CD4-positive, alpha-beta memory T cell (primary cell): ENCODE measurements around the gene MDM2. TPM values are rescaled to one million over a fixed set of nuclear protein-coding genes. Genes with fewer than 3 reads are reported as not detected.

ENCODE experiments used
- CTCF ChIA-PET: fragments of 350-600 bp; sonication (Branson Sonifier 250); formaldehyde crosslinking; loops from one replicate; lab custom pipeline; 2021; ENCODE audit warnings: inconsistent platforms; ENCODE audit not compliant: partially characterized antibody; lab: Charles Lee
- POLR2A ChIA-PET: fragments of 350-600 bp; sonication (Branson Sonifier 250); formaldehyde crosslinking; loops from one replicate; lab custom pipeline; 2021; ENCODE audit not compliant: partially characterized antibody; lab: Charles Lee
- DNase-seq, 5 donors: peaks; one replicate each; pipeline versions ENCODE4 v3.0.0 to v3.0.0-alpha.2; 2020 to 2022; ENCODE audit warnings: mixed read lengths in 1 of 5
- H3K27ac ChIP-seq: one replicate; pipeline ENCODE4 v1.7.0; 2013; ENCODE audit warnings: low read depth, low read length
- H3K27me3 ChIP-seq: 2 replicates; pipeline ENCODE4 v1.7.0; 2013; ENCODE audit warnings: mild to moderate bottlenecking, low read length, moderate library complexity; ENCODE audit not compliant: insufficient read depth
- H3K36me3 ChIP-seq: 2 replicates; pipeline ENCODE4 v1.7.0; 2013; ENCODE audit warnings: mild to moderate bottlenecking, low read length, moderate library complexity; ENCODE audit not compliant: insufficient read depth
- H3K4me1 ChIP-seq: 2 replicates; pipeline ENCODE4 v1.7.0; 2013; ENCODE audit warnings: mild to moderate bottlenecking, low read length, moderate library complexity; ENCODE audit not compliant: insufficient read depth
- H3K4me3 ChIP-seq, 2 donors: one replicate each; pipeline ENCODE4 v1.7.0; 2013; ENCODE audit warnings: low read length in 2 of 2, mild to moderate bottlenecking in 1 of 2
- H3K9me3 ChIP-seq, 2 donors: one replicate each; pipeline ENCODE4 v1.7.0; 2013; ENCODE audit warnings: low read length in 2 of 2, control low read depth in 1 of 2; ENCODE audit not compliant: control insufficient read depth in 1 of 2
- H3K27ac Mint-ChIP-seq, 7 donors: one replicate each; pipeline ENCODE4 v1.8.0; 2020 to 2021; ENCODE audit warnings: mixed read lengths in 7 of 7, mild to moderate bottlenecking in 6 of 7, inconsistent platforms in 3 of 7, moderate library complexity in 3 of 7
- H3K27me3 Mint-ChIP-seq, 2 donors: one replicate each; pipeline ENCODE4 v1.8.0; 2020 to 2021; ENCODE audit warnings: mixed read lengths in 2 of 2
- H3K36me3 Mint-ChIP-seq, 2 donors: one replicate each; pipeline ENCODE4 v1.8.0; 2020 to 2021; ENCODE audit warnings: mixed read lengths in 2 of 2, inconsistent platforms in 1 of 2, mild to moderate bottlenecking in 1 of 2
- H3K4me1 Mint-ChIP-seq, 4 donors: one replicate each; pipeline ENCODE4 v1.8.0; 2020 to 2021; ENCODE audit warnings: mixed read lengths in 4 of 4, mild to moderate bottlenecking in 1 of 4
- H3K4me3 Mint-ChIP-seq, 8 donors: one replicate each; pipeline ENCODE4 v1.8.0; 2020 to 2021; ENCODE audit warnings: mixed read lengths in 8 of 8, mild to moderate bottlenecking in 7 of 8, moderate library complexity in 6 of 8, inconsistent platforms in 3 of 8
- H3K9me3 Mint-ChIP-seq, 8 donors: one replicate each; pipeline ENCODE4 v1.8.0; 2020 to 2021; ENCODE audit warnings: mixed read lengths in 8 of 8, mild to moderate bottlenecking in 5 of 8, inconsistent platforms in 3 of 8, moderate library complexity in 1 of 8
- intact Hi-C: fragments of 100-400 bp; cut with micrococcal nuclease; formaldehyde crosslinking; loops from one replicate; pipeline ENCODE4 v1.15.1; 2023
- polyA plus RNA-seq, 2 donors: library from polyadenylated mRNA; unstranded; fragments of 300-500 nt; fragmentation: Illumina TruSeq; gene quantifications; one replicate each; pipeline ENCODE4 v1.2.3, GENCODE V29; 2021
- total RNA-seq, 2 experiments: library from RNA; stranded (reverse); gene quantifications; one replicate each; pipeline ENCODE4 v1.2.3, GENCODE V29; 2021

MDM2 gene
- total and polyA plus RNA-seq, 4 experiments from 2014 or later = 9.7 to 121 (median 69.9) TPM

DNA sequence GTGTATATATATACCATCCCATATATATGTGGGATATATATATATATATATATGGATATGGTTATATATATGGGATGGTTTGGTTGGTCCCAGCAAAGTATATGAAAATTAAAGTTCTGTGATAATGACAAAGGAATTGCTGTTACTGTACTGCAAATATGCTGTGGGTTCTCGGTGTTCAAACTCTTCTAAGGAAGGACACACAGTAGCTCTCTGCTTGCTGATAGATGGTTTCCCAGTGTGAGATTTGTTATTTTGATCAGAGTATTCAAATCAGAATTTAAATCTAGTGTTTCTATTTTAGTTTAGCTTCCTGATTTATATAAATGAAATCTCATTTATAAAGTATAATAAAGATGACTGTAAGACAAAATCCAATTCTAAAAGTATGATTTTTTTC, 42.3 kb upstream of the MDM2 start:
- no peak overlapping the region for H3K4me3 ChIP-seq
- intact Hi-C loops = no loop called here
- CTCF ChIA-PET = no interaction called here
- H3K27ac ChIP-seq = no peak overlapping the region
- H3K4me1 ChIP-seq = no peaks in the 10 kb centered on the region
- peaks cover 4% of the 10 kb centered on the region for H3K36me3 ChIP-seq
- no peak for DNase-seq
- POLR2A ChIA-PET = no interaction called here
- peaks cover 24 to 42% of the 10 kb centered on the region in 2 donors for H3K36me3 Mint-ChIP-seq
- H3K4me3 Mint-ChIP-seq = no peak overlapping the region
- no peak overlapping the region for H3K27ac Mint-ChIP-seq
- no peaks in the 10 kb centered on the region for H3K27me3 Mint-ChIP-seq
- no peaks in the 10 kb centered on the region for H3K9me3 ChIP-seq
- H3K27me3 ChIP-seq = no peaks in the 10 kb centered on the region
- H3K4me1 Mint-ChIP-seq = peaks cover 0 to 2% (median 0%) of the 10 kb centered on the region in 4 donors
- no peaks in the 10 kb centered on the region for H3K9me3 Mint-ChIP-seq

DNA sequence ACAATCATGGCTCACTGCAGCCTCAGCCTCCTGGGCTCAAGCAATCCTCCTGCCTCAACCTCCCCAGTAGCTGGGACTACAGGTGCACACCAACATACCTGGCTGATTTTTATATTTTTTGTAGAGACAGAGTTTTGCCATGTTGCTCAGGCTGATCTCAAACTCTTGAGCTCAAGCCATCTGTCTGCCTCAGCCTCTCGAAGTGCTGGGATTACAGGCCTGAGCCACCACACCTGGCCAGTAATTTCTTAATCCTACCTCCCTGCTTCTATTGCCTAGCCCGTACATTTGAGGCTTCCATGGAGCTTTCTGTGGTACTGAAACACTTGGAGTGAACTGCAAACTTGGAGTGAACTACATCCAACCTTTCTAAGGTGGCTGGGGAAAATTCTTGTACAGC, 41.3 kb upstream of the MDM2 start:
- intact Hi-C loops = no loop called here
- Histone ChIP-seq H3K27me3 (no peaks in the 10 kb centered on the region), H3K4me3 (no peak overlapping the region), H3K36me3 (peaks cover 4% of the 10 kb centered on the region), H3K9me3 (no peaks in the 10 kb centered on the region), H3K4me1 (no peaks in the 10 kb centered on the region), H3K27ac (no peak overlapping the region)
- POLR2A ChIA-PET = no interaction called here
- CTCF ChIA-PET = interaction anchor here (0.6 kb wide), 1 partner anchor 240 kb away, joined by 3 read pairs; no protein-coding TSS in a partner anchor
- peaks cover 0 to 5% (median 0%) of the 10 kb centered on the region in 4 donors for H3K4me1 Mint-ChIP-seq
- no peaks in the 10 kb centered on the region for H3K27me3 Mint-ChIP-seq
- H3K27ac Mint-ChIP-seq = no peak overlapping the region
- DNase-seq = no peak
- H3K4me3 Mint-ChIP-seq = no peak overlapping the region
- peaks cover 17 to 35% of the 10 kb centered on the region in 2 donors for H3K36me3 Mint-ChIP-seq
- no peaks in the 10 kb centered on the region for H3K9me3 Mint-ChIP-seq

DNA sequence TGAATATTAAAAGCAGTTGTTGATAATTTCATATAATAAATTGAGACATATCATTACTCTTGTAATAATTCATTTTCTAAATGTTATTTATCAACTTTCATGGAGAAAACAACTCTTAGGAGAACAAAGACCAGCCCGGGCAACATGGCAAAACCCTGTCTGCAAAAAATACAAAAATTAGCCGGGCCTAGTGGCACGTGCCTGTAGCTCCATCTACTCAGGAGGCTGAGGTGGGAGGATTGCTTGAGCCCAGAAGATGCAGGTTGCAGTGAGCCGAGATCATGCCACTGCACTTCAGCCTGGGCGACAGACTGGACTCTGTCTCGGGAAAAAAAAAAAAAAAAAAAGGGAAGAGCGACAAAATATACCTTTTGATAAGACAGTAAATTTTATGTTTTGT, 40.8 kb upstream of the MDM2 start:
- H3K4me1 Mint-ChIP-seq = peaks cover 0 to 5% (median 0%) of the 10 kb centered on the region in 4 donors
- DNase-seq = no peak
- Histone ChIP-seq H3K4me1 (no peaks in the 10 kb centered on the region), H3K36me3 (peaks cover 4% of the 10 kb centered on the region), H3K9me3 (no peaks in the 10 kb centered on the region), H3K27ac (no peak overlapping the region), H3K27me3 (no peaks in the 10 kb centered on the region), H3K4me3 (no peak overlapping the region)
- intact Hi-C loops = no loop called here
- no peaks in the 10 kb centered on the region for H3K27me3 Mint-ChIP-seq
- H3K4me3 Mint-ChIP-seq = no peak overlapping the region
- H3K9me3 Mint-ChIP-seq = no peaks in the 10 kb centered on the region
- H3K36me3 Mint-ChIP-seq = peaks cover 16 to 30% of the 10 kb centered on the region in 2 donors
- H3K27ac Mint-ChIP-seq = peak overlapping the region in 1 of 7 donors; percentile 36
- ChIA-PET POLR2A (no interaction called here), CTCF (interaction anchor here (0.6 kb wide), 1 partner anchor 241 kb away, joined by 3 read pairs; no protein-coding TSS in a partner anchor)

DNA sequence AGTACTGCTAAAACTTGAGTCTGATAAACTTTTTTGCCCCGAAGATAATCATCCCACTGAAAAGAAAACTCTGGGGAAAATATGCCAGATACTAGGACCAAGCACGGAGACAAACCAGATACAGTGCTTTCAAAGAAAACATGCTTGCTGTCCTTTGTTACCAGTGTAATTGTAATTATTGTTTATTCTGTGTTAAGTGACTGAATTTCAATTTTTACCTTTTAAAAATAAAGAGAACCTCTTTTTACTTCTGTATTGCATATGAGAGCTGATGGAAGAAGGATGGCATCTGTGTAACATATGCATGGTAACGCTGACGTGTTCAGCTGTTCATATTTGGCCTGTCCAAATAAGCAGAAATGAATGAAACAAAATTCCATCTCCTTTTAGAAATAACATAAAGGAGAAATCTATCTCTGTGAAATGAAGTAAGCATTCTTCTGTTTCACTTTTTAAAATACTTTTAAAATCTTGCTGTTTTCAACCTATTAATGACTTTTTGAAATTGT, 39.5 kb upstream of the MDM2 start:
- Histone ChIP-seq H3K4me1 (peaks cover 12% of the 10 kb centered on the region), H3K36me3 (peaks cover 4% of the 10 kb centered on the region), H3K9me3 (no peaks in the 10 kb centered on the region), H3K27me3 (no peaks in the 10 kb centered on the region), H3K4me3 (no peak overlapping the region), H3K27ac (no peak overlapping the region)
- intact Hi-C loops = no loop called here
- ChIA-PET CTCF (no interaction called here), POLR2A (no interaction called here)
- no peak overlapping the region for H3K27ac Mint-ChIP-seq
- H3K4me3 Mint-ChIP-seq = no peak overlapping the region
- no peak for DNase-seq
- peaks cover 9 to 14% (median 12%) of the 10 kb centered on the region in 4 donors for H3K4me1 Mint-ChIP-seq
- peaks cover 15 to 20% of the 10 kb centered on the region in 2 donors for H3K36me3 Mint-ChIP-seq
- H3K9me3 Mint-ChIP-seq = no peaks in the 10 kb centered on the region
- H3K27me3 Mint-ChIP-seq = no peaks in the 10 kb centered on the region

DNA sequence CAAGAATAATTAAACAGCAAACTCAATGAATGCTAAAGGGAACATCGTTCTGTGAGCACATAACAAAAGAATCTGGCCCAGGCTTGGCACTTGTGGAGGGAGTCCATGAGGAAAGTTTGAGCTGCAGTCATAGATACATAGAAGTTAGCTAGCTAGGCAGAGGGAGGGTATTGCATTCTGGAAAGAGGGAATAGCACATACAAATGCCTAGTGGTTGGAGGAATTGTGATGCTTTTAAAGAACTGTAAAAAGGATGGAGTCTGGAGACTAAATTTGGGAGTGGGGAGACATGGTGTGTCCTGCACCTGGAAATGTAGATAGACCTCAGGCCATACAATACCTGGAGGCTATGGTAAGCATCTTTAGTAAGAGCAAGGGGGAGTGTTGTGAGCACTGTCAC, 38.0 kb upstream of the MDM2 start:
- Histone ChIP-seq H3K27ac (no peak overlapping the region), H3K27me3 (no peaks in the 10 kb centered on the region), H3K4me3 (no peak overlapping the region), H3K36me3 (peaks cover 4% of the 10 kb centered on the region), H3K4me1 (peaks cover 12% of the 10 kb centered on the region), H3K9me3 (no peaks in the 10 kb centered on the region)
- CTCF ChIA-PET = no interaction called here
- Mint-ChIP-seq H3K4me3 (no peak overlapping the region), H3K27me3 (no peaks in the 10 kb centered on the region), H3K9me3 (no peaks in the 10 kb centered on the region), H3K36me3 (peaks cover 4 to 9% of the 10 kb centered on the region in 2 donors), H3K4me1 (peaks cover 9 to 14% (median 12%) of the 10 kb centered on the region in 4 donors), H3K27ac (peak overlapping the region in 2 of 7 donors; percentile 17 to 36)
- POLR2A ChIA-PET = no interaction called here
- intact Hi-C loops = no loop called here
- no peak for DNase-seq

DNA sequence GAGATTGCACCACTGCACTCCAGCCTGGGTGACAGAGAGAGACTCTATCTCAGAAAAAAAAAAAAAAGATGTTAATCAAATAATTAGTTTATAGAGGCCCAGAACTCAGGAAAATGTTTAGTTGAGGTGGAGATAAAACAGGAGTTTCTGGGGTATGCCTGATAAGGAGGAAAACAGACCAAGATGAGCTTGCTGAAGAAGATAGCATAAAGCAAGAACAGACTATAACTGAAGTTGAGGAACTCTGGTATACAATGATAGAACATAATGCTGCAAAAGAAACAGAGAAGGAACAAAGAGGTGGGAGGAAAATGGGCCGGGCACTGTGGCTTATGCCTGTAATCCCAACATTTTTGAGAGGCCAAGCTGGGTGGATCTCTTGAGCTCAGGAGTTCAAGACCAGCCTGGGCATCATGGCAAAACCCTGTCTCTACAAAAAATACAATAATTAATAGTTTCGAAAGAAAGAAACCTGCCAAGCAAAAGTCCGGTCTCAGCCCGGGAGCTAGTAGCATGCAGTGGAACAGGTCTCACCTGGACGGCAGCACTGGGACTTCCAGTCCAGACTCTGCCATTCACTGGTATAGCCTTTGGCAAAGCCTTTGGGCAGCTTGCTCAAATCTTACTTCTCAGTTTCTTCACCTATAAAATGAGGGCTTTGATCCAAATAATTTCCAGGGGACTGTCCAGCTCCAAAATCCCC, 36.6 kb upstream of the MDM2 start:
- Mint-ChIP-seq H3K4me1 (peaks cover 9 to 14% (median 12%) of the 10 kb centered on the region in 4 donors), H3K27me3 (no peaks in the 10 kb centered on the region), H3K27ac (peak overlapping the region in 1 of 7 donors; percentile 44), H3K9me3 (no peaks in the 10 kb centered on the region), H3K4me3 (no peak overlapping the region), H3K36me3 (peaks cover 4 to 7% of the 10 kb centered on the region in 2 donors)
- intact Hi-C loops = no loop called here
- Histone ChIP-seq H3K4me3 (no peak overlapping the region), H3K4me1 (peaks cover 12% of the 10 kb centered on the region), H3K27ac (no peak overlapping the region), H3K36me3 (peaks cover 4% of the 10 kb centered on the region), H3K27me3 (no peaks in the 10 kb centered on the region), H3K9me3 (no peaks in the 10 kb centered on the region)
- ChIA-PET POLR2A (interaction anchor here (1.2 kb wide), 1 partner anchor 36 kb away, joined by 5 read pairs; the partner anchor contains the start of gene MDM2), CTCF (no interaction called here)
- no peak for DNase-seq

DNA sequence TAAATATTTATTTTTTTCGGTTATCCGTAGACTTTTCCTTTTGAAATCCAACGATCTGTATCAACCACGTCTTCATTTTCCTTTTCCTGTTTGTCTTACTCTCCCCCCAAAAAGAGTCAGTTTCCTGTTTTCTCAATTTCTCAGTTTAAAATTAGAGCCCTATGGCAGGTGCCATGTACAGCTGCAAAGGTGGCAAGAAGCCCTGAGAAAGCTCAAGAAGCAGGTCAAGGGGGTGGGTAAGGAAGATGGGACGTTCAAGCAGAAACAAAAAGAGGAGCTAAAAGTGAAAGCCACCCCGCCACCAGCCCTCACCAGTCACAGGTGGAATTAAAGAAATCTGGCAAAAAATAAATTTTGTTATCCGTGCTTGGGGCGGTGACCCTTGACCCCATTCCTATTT, 35.3 kb upstream of the MDM2 start:
- no peak overlapping the region for H3K4me3 ChIP-seq
- Mint-ChIP-seq H3K27ac (peak overlapping the region in 5 of 7 donors; percentile 31 to 89 (median 71)), H3K36me3 (peaks cover 0 to 2% of the 10 kb centered on the region in 2 donors), H3K4me1 (peaks cover 9 to 14% (median 12%) of the 10 kb centered on the region in 4 donors), H3K9me3 (no peaks in the 10 kb centered on the region), H3K27me3 (no peaks in the 10 kb centered on the region), H3K4me3 (peak overlapping the region in 5 of 8 donors; percentile 5 to 70 (median 67))
- no peaks in the 10 kb centered on the region for H3K27me3 ChIP-seq
- no peaks in the 10 kb centered on the region for H3K9me3 ChIP-seq
- no peak for DNase-seq
- ChIA-PET POLR2A (interaction anchor here (1.0 to 1.8 kb wide), 3 partner anchors 26 to 35 kb away, joined by 3 to 10 read pairs (median 5); partner anchors contain the start of genes MDM2 and SLC35E3), CTCF (interaction anchor here (0.9 to 1.7 kb wide), 3 partner anchors 34 to 550 kb away, joined by 3 to 4 read pairs (median 4); no protein-coding TSS in a partner anchor)
- H3K36me3 ChIP-seq = no peaks in the 10 kb centered on the region
- intact Hi-C loops = no loop called here
- peaks cover 12% of the 10 kb centered on the region for H3K4me1 ChIP-seq
- H3K27ac ChIP-seq = no peak overlapping the region
